K562 (cell line): Measurements from ENCODE around the gene SYF2. TPM values are rescaled to one million over a fixed set of nuclear protein-coding genes. Genes with fewer than 3 reads are reported as not detected.

ENCODE experiments used
- MCM5 ChIP-seq: fragments of 450-650 bp; IDR thresholded peaks from 2 replicates; pipeline ENCODE4 v1.6.1; 2016; ENCODE audit warnings: low read depth
- NEUROD1 ChIP-seq: fragments of 150-350 bp; IDR thresholded peaks from 2 replicates; pipeline ENCODE4 v1.6.1; 2014; ENCODE audit warnings: borderline replicate concordance, low read length, low read depth; ENCODE audit not compliant: partially characterized antibody
- NR4A1 ChIP-seq, 2 experiments: fragments of 250-450 bp in 1 of 2; fragments of 450-650 bp in 1 of 2; sonication (Bioruptor Pico) in 1 of 2; IDR thresholded peaks; 2 replicates each; pipeline versions ENCODE4 v1.4.0 to v1.6.1; 2016 to 2020; ENCODE audit warnings: mild to moderate bottlenecking in 2 of 2, missing compliant biosample characterization in 1 of 2, missing genetic modification characterization in 1 of 2, moderate library complexity in 1 of 2
- PHF20 ChIP-seq: fragments of 450-650 bp; IDR thresholded peaks from 2 replicates; pipeline ENCODE4 v1.6.1; 2018; ENCODE audit not compliant: partially characterized antibody
- SNIP1 ChIP-seq: fragments of 450-650 bp; IDR thresholded peaks from 2 replicates; pipeline ENCODE4 v1.7.1; 2017; ENCODE audit warnings: low read depth, mild to moderate bottlenecking
- ZNF384 ChIP-seq: IDR thresholded peaks from 2 replicates; pipeline ENCODE4 v1.6.1; 2012; ENCODE audit warnings: low read depth, low read length, improper control_type of control experiment
- ZNF408 ChIP-seq: fragments of 250-450 bp; sonication (Bioruptor Pico); IDR thresholded peaks from 2 replicates; pipeline ENCODE4 v1.4.0; 2020; ENCODE audit warnings: low read depth, mild to moderate bottlenecking, moderate library complexity
- ZNF551 ChIP-seq: fragments of 250-450 bp; sonication (Bioruptor Pico); IDR thresholded peaks from 2 replicates; pipeline ENCODE4 v1.5.0; 2021; ENCODE audit warnings: mild to moderate bottlenecking, moderate library complexity
- ZNF561 ChIP-seq: fragments of 450-650 bp; formaldehyde crosslinking; conservative IDR thresholded peaks from 2 replicates; pipeline ENCODE4 v1.4.0; 2020; ENCODE audit warnings: mild to moderate bottlenecking, moderate library complexity
- ZNF644 ChIP-seq: fragments of 200-800 bp; sonication (Bioruptor generic); IDR thresholded peaks from 2 replicates; pipeline ENCODE4 v1.6.1; 2016; ENCODE audit warnings: low read depth, missing genetic modification characterization, missing compliant biosample characterization
- ZNF668 ChIP-seq: fragments of 250-450 bp; sonication (Bioruptor Pico); IDR thresholded peaks from 2 replicates; pipeline ENCODE4 v1.8.0; 2022; ENCODE audit warnings: mild to moderate bottlenecking, inconsistent platforms
- ZSCAN32 ChIP-seq: fragments of 450-650 bp; formaldehyde crosslinking; IDR thresholded peaks from 2 replicates; pipeline ENCODE4 v1.4.0; 2020; ENCODE audit warnings: mild to moderate bottlenecking, moderate library complexity
- polyA plus RNA-seq, 8 experiments: library from polyadenylated mRNA; depleted of rRNA in 4 of 8; stranded (reverse) in 5 of 8; unstranded in 3 of 8; fragments of >200 nt; fragmentation: Nextera tagmentation in 2 of 8; fragmentation: Illumina TruSeq in 1 of 8; extraction: Ambion mirVana in 2 of 8; extraction: Trizol in 1 of 8; gene quantifications; 2 replicates each; pipeline versions ENCODE4 v1.2.1 to v1.2.3, GENCODE V29; 2011 to 2014; ENCODE audit warnings: inconsistent platforms in 1 of 8, missing spikeins in 1 of 8
- total RNA-seq, 7 experiments: library from RNA; depleted of rRNA in 6 of 7; stranded (reverse); fragments of >200 nt in 6 of 7; fragmentation: Illumina TruSeq in 2 of 7; extraction: Trizol in 2 of 7; gene quantifications; 2 replicates each; pipeline versions ENCODE4 v1.2.1 to v1.2.3, GENCODE V29; 2011 to 2021; ENCODE audit warnings: low replicate concordance in 1 of 7
- TF ChIP-seq, protein P1 (sequence below): sonication (generic); IDR thresholded peaks from 2 replicates; pipeline ENCODE4 v1.6.1; 2016
- TF ChIP-seq, protein P2 (sequence below): fragments of 450-650 bp; conservative IDR thresholded peaks from 2 replicates; pipeline ENCODE4 v1.6.1; 2016; ENCODE audit warnings: missing genetic modification characterization, low read depth, mild to moderate bottlenecking, control low read depth, missing compliant biosample characterization
- TF ChIP-seq, protein P3 (sequence below): fragments of 450-650 bp; IDR thresholded peaks from 2 replicates; pipeline ENCODE4 v1.6.1; 2016; ENCODE audit warnings: missing biosample characterization, missing genetic modification characterization
- TF ChIP-seq, protein P4 (sequence below): fragments of 450-650 bp; formaldehyde crosslinking; IDR thresholded peaks from 2 replicates; pipeline ENCODE4 v1.4.0; 2020; ENCODE audit warnings: mild to moderate bottlenecking, moderate library complexity
- TF ChIP-seq, protein P5 (sequence below): sonication (generic); formaldehyde crosslinking; IDR thresholded peaks from 2 replicates; pipeline ENCODE4 v1.8.0; 2022; ENCODE audit warnings: mild to moderate bottlenecking, missing genetic modification reagents

SYF2 gene
- total and polyA plus RNA-seq, 9 of the 15 experiments (the other 6 are each of a cell fraction or from before 2014, with no cell fraction given) = 20.9 to 69.0 (median 43.2) TPM

DNA sequence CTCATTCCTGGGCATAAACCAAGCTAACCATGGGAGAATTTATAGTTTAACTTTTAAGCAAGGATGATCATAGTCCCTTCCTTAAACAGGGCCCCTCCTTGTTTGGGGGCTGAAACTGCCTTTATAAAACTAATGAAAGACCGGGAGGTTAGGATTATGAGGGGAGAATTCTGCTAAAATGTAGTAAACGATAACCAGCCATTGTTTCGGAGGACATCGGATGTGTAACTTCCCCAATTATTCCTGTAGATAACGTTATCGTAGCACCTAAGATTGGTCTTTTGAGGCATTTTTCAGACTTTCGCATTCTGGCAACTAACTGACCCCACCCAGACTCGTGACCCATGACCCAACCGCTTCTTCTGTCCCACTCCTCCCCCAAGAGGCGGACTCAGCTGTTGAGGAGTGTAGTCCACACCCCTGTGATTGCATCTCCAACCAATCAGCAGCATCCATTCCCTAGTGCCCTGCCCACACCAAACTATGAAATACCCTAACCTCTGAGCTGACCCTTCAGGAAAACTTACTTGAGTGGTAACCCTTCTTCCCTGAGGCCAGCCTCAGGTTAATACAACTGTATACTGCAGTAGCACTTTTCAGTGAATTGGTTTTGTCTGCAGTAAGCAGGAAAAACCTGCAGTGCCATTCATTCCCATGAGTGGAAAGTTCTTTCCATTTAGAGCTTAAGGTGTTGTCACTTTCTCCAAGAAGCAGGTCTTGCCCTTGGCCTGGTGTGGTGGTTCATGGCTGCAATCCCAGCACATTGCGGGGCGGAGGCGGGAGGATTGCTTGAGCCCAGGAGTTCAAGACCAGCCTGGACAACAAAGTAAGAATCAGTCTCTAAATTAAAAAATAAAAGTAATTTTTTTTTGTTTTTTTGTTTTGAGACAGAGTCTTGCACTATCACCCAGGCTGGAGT, 823 bp upstream of the SYF2 start (continued):
- TF ChIP-seq, protein P1, sequence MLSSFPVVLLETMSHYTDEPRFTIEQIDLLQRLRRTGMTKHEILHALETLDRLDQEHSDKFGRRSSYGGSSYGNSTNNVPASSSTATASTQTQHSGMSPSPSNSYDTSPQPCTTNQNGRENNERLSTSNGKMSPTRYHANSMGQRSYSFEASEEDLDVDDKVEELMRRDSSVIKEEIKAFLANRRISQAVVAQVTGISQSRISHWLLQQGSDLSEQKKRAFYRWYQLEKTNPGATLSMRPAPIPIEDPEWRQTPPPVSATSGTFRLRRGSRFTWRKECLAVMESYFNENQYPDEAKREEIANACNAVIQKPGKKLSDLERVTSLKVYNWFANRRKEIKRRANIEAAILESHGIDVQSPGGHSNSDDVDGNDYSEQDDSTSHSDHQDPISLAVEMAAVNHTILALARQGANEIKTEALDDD = peak; percentile 97
- TF ChIP-seq, protein P2, sequence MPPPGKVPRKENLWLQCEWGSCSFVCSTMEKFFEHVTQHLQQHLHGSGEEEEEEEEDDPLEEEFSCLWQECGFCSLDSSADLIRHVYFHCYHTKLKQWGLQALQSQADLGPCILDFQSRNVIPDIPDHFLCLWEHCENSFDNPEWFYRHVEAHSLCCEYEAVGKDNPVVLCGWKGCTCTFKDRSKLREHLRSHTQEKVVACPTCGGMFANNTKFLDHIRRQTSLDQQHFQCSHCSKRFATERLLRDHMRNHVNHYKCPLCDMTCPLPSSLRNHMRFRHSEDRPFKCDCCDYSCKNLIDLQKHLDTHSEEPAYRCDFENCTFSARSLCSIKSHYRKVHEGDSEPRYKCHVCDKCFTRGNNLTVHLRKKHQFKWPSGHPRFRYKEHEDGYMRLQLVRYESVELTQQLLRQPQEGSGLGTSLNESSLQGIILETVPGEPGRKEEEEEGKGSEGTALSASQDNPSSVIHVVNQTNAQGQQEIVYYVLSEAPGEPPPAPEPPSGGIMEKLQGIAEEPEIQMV (tag) = no peak; the same call in none of the 2 replicates
- TF ChIP-seq ZNF408 (CRISPR knock-in tag) = no peak
- TF ChIP-seq ZNF551 (CRISPR knock-in tag) = peak; percentile 76; the same call in 1 of the 2 replicates
- TF ChIP-seq ZNF644 (tag) = peak; percentile 10; the same call in 1 of the 2 replicates
- TF ChIP-seq, protein P3, sequence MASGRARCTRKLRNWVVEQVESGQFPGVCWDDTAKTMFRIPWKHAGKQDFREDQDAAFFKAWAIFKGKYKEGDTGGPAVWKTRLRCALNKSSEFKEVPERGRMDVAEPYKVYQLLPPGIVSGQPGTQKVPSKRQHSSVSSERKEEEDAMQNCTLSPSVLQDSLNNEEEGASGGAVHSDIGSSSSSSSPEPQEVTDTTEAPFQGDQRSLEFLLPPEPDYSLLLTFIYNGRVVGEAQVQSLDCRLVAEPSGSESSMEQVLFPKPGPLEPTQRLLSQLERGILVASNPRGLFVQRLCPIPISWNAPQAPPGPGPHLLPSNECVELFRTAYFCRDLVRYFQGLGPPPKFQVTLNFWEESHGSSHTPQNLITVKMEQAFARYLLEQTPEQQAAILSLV (tag) = no peak
- TF ChIP-seq, protein P4, sequence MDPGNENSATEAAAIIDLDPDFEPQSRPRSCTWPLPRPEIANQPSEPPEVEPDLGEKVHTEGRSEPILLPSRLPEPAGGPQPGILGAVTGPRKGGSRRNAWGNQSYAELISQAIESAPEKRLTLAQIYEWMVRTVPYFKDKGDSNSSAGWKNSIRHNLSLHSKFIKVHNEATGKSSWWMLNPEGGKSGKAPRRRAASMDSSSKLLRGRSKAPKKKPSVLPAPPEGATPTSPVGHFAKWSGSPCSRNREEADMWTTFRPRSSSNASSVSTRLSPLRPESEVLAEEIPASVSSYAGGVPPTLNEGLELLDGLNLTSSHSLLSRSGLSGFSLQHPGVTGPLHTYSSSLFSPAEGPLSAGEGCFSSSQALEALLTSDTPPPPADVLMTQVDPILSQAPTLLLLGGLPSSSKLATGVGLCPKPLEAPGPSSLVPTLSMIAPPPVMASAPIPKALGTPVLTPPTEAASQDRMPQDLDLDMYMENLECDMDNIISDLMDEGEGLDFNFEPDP (CRISPR knock-in tag) = no peak
- no peak for TF ChIP-seq NR4A1 (CRISPR knock-in tag; IDR thresholded peaks at IDR 0.05)
- TF ChIP-seq NR4A1 (tag; IDR thresholded peaks at IDR 0.05) = peak; percentile 98; the same call in 1 of the 2 replicates
- TF ChIP-seq ZNF384 = no peak
- peak; percentile 82 for TF ChIP-seq NEUROD1
- TF ChIP-seq PHF20 = no peak
- TF ChIP-seq ZSCAN32 = no peak
- TF ChIP-seq ZNF668 (CRISPR knock-in tag) = peak; percentile 77; the same call in 1 of the 2 replicates
- TF ChIP-seq, protein P5, sequence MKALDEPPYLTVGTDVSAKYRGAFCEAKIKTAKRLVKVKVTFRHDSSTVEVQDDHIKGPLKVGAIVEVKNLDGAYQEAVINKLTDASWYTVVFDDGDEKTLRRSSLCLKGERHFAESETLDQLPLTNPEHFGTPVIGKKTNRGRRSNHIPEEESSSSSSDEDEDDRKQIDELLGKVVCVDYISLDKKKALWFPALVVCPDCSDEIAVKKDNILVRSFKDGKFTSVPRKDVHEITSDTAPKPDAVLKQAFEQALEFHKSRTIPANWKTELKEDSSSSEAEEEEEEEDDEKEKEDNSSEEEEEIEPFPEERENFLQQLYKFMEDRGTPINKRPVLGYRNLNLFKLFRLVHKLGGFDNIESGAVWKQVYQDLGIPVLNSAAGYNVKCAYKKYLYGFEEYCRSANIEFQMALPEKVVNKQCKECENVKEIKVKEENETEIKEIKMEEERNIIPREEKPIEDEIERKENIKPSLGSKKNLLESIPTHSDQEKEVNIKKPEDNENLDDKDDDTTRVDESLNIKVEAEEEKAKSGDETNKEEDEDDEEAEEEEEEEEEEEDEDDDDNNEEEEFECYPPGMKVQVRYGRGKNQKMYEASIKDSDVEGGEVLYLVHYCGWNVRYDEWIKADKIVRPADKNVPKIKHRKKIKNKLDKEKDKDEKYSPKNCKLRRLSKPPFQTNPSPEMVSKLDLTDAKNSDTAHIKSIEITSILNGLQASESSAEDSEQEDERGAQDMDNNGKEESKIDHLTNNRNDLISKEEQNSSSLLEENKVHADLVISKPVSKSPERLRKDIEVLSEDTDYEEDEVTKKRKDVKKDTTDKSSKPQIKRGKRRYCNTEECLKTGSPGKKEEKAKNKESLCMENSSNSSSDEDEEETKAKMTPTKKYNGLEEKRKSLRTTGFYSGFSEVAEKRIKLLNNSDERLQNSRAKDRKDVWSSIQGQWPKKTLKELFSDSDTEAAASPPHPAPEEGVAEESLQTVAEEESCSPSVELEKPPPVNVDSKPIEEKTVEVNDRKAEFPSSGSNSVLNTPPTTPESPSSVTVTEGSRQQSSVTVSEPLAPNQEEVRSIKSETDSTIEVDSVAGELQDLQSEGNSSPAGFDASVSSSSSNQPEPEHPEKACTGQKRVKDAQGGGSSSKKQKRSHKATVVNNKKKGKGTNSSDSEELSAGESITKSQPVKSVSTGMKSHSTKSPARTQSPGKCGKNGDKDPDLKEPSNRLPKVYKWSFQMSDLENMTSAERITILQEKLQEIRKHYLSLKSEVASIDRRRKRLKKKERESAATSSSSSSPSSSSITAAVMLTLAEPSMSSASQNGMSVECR (CRISPR knock-in tag) = peak; percentile 9; the same call in 1 of the 2 replicates
- no peak for TF ChIP-seq SNIP1
- no peak for TF ChIP-seq MCM5
- no peak for TF ChIP-seq ZNF561 (CRISPR knock-in tag)
